PFSK-1 (cell line): ENCODE measurements around the gene ORAI1.

Source experiments
- FOXP2 ChIP-seq: optimal IDR thresholded peaks from 2 replicates; pipeline ENCODE3; 2011; ENCODE audit warnings: borderline replicate concordance, control low read depth, inconsistent platforms; ENCODE audit not compliant: insufficient read depth; ENCODE audit errors: extremely low read length, extremely low read depth
- POLR2AphosphoS5 ChIP-seq: IDR thresholded peaks from 2 replicates; pipeline ENCODE4 v1.6.1; 2012; ENCODE audit warnings: low read depth, mild to moderate bottlenecking, control low read depth, low read length, moderate library complexity
- SIN3A ChIP-seq: IDR thresholded peaks from 2 replicates; pipeline ENCODE4 v1.6.1; 2012; ENCODE audit warnings: mild to moderate bottlenecking, low read length, moderate library complexity, borderline replicate concordance; ENCODE audit not compliant: insufficient read depth
- TF ChIP-seq, protein P1 (sequence below), 2 experiments: IDR thresholded peaks; 2 replicates each; pipeline versions ENCODE4 v1.6.1 to v1.8.0; 2011 to 2012; ENCODE audit warnings: low read depth in 2 of 2, low read length in 2 of 2, control low read depth in 1 of 2, inconsistent platforms in 1 of 2, mild to moderate bottlenecking in 1 of 2, moderate library complexity in 1 of 2; ENCODE audit not compliant: insufficient read depth in 1 of 2

DNA sequence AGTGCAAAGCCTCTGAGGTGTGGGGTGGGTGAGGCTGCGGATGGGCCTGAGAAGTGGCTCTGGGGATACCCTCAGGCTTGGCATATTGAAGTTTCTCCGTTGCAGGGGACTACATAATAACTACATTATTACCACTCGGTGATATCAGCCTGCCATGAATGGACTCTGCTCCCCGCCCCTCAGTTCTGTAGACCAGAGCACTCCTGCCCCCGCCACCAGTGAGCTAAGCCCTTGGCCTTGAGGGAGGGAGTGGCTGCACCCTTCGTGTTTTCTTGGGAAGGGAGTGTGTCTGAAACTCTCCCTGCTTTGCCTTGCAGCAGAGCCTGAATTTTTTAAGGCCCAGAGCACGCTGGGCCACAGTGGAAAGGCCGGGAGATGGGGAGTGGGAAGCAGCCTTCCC is 1.7 kb downstream of the ORAI1 start:
- TF ChIP-seq POLR2AphosphoS5 (no peak), FOXP2 (no peak), SIN3A (no peak)
- TF ChIP-seq, protein P1, sequence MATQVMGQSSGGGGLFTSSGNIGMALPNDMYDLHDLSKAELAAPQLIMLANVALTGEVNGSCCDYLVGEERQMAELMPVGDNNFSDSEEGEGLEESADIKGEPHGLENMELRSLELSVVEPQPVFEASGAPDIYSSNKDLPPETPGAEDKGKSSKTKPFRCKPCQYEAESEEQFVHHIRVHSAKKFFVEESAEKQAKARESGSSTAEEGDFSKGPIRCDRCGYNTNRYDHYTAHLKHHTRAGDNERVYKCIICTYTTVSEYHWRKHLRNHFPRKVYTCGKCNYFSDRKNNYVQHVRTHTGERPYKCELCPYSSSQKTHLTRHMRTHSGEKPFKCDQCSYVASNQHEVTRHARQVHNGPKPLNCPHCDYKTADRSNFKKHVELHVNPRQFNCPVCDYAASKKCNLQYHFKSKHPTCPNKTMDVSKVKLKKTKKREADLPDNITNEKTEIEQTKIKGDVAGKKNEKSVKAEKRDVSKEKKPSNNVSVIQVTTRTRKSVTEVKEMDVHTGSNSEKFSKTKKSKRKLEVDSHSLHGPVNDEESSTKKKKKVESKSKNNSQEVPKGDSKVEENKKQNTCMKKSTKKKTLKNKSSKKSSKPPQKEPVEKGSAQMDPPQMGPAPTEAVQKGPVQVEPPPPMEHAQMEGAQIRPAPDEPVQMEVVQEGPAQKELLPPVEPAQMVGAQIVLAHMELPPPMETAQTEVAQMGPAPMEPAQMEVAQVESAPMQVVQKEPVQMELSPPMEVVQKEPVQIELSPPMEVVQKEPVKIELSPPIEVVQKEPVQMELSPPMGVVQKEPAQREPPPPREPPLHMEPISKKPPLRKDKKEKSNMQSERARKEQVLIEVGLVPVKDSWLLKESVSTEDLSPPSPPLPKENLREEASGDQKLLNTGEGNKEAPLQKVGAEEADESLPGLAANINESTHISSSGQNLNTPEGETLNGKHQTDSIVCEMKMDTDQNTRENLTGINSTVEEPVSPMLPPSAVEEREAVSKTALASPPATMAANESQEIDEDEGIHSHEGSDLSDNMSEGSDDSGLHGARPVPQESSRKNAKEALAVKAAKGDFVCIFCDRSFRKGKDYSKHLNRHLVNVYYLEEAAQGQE (IDR thresholded peaks at IDR 0.05; ENCODE audit: insufficient read depth in 1 of 2, low read depth in 2 of 2, low read length in 2 of 2): no peak
